ENCODE results near the gene TCP11L1. TPM values are rescaled to one million over a fixed set of nuclear protein-coding genes. Genes with fewer than 3 reads are reported as not detected.

TCP11L1 gene
- total RNA-seq, 4 donors from 2014 or later, result 28.9 to 98.4 (median 78.4) TPM

DNA sequence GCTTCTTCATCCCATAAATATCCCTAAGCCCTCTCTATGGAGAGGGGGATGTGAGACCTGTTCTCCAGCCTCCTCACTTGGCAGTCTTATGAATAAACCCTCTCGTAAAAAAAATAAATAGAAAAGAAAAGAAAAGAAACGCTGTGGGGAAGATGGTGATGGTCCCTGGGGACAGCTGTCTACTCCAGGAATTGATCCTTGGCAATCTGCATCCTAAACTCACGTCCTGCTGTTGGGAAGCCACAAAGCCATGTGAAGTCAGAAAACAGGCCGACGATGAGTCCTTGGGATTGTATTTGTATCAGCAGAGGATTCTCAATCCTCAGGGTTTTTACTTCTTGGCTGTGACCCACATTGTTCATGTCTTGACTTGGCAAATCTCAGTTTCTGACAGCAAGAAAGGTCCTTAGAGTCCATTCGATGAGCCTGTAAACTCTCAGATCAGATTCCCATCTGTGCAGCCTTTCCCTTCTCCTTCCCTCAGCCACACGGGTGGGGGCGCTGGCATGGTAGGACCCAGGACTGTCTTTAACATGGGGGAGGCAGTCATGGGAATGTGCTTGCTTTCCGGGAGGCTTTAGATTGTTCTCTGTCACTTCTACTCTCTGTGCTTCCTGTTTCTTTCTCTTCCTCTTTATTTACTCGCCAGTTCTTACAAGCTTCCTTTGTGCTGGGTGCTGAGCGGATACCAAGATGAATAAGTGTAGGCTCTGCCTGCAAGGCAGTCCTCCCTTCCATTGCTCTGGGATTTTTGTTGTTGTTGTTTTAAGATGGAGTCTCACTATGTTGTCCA is 24.9 kb downstream of the TCP11L1 start:
- Histone ChIP-seq H3K27ac (peak overlapping the region in 1 of 4 donors; percentile 5), H3K4me1 (peaks cover 0 to 41% (median 0%) of the 10 kb centered on the region in 4 donors), H3K36me3 (peaks cover 0 to 72% (median 0%) of the 10 kb centered on the region in 3 donors), H3K4me3 (no peak overlapping the region), H3K27me3 (no peaks in the 10 kb centered on the region), H3K9me3 (no peaks in the 10 kb centered on the region)
- TF ChIP-seq, protein P1, sequence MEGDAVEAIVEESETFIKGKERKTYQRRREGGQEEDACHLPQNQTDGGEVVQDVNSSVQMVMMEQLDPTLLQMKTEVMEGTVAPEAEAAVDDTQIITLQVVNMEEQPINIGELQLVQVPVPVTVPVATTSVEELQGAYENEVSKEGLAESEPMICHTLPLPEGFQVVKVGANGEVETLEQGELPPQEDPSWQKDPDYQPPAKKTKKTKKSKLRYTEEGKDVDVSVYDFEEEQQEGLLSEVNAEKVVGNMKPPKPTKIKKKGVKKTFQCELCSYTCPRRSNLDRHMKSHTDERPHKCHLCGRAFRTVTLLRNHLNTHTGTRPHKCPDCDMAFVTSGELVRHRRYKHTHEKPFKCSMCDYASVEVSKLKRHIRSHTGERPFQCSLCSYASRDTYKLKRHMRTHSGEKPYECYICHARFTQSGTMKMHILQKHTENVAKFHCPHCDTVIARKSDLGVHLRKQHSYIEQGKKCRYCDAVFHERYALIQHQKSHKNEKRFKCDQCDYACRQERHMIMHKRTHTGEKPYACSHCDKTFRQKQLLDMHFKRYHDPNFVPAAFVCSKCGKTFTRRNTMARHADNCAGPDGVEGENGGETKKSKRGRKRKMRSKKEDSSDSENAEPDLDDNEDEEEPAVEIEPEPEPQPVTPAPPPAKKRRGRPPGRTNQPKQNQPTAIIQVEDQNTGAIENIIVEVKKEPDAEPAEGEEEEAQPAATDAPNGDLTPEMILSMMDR (IDR thresholded peaks at IDR 0.05), result no peak
- DNase-seq, result no peak

DNA sequence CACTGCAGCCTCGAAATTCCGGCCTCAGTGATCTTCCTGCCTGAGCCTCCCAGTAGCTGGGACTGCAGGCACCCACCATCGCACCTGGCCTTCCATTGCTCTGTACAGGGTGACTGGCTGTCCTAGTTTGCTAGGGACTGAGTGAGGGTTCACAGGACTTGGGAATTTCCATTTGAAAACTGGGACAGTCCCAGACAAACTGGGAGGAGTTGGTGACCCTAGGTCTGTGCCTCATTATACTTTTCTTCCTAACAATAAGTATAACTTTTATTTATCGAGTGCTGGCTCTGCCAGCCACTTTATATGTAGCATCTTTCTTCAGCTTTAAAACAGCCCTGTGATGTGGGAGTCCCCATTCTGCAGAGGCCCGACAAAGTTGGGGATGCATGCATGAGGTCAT is 25.5 kb downstream of the TCP11L1 start:
- Histone ChIP-seq H3K4me1 (peaks cover 0 to 41% (median 0%) of the 10 kb centered on the region in 4 donors), H3K4me3 (no peak overlapping the region), H3K27me3 (no peaks in the 10 kb centered on the region), H3K36me3 (peaks cover 0 to 71% (median 0%) of the 10 kb centered on the region in 3 donors), H3K27ac (no peak overlapping the region), H3K9me3 (no peaks in the 10 kb centered on the region)
- TF ChIP-seq, protein P1 (IDR thresholded peaks at IDR 0.05), result no peak
- TF ChIP-seq POLR2A (IDR thresholded peaks at IDR 0.05), result no peak
- no peak for DNase-seq

DNA sequence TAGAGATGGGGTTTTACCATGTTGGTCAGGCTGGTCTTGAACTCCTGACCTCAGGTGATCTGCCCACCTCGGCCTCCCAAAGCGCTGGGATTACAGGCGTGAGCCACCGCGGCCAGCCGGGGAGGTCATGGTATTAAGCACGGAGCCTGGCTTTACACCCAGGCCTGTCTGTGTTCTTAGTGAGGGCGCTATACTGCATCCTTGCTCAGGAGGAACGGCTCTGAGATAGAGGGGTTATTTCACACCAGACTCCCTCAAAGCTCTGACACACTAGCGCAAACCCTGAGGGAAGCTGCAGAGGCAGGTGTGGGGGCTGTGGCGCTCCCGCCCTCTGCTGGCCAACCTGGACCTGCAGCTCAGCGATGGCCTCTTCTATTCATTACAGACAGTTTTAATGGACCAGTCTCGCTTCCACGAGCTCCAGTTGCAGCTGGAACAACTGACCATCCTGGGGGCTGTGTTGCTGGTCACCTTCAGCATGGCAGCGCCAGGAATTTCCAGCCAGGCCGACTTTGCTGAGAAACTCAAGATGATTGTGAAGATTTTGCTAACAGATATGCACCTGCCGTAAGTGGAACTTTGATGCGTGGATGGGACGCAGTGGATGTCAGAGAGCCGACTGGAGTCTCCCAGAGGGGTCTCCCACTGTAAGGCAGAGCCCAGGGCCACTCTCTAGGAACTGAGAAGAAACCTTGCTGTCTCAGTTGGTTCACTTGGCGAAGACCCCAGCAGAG is 26.2 kb downstream of the TCP11L1 start:
- H3K27me3 ChIP-seq, result no peaks in the 10 kb centered on the region
- H3K9me3 ChIP-seq, result no peaks in the 10 kb centered on the region
- H3K27ac ChIP-seq, result no peak overlapping the region
- peaks cover 0 to 40% (median 0%) of the 10 kb centered on the region in 4 donors for H3K4me1 ChIP-seq
- DNase-seq, result peak; percentile 45 to 85 (median 83)
- H3K36me3 ChIP-seq, result peaks cover 0 to 72% (median 0%) of the 10 kb centered on the region in 3 donors
- no peak overlapping the region for H3K4me3 ChIP-seq
- TF ChIP-seq, protein P1 (IDR thresholded peaks at IDR 0.05), result peak; percentile 42 to 93 (median 90)
- no peak for TF ChIP-seq POLR2A (IDR thresholded peaks at IDR 0.05)

DNA sequence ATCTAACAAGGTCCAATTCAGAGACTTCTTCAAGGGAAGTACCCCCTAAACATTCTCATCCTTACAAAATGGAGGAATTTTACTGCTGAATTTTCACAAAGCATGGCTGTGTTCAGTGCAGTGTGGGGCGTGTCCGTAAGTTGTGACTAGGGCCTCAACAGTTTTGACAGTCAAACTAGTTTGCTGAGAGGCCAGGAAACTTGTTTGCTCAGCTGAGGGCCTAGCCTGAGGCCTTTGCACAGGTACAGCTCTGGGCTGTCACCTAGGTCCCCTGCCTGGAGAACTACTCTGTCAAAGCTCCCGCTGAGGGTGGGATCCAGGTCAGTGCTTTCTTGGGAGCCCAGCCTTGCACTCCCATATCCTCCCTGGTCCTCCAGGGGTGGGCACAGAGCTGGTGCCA is 27.9 kb downstream of the TCP11L1 start:
- Histone ChIP-seq H3K4me1 (peaks cover 0 to 28% (median 0%) of the 10 kb centered on the region in 4 donors), H3K27me3 (no peaks in the 10 kb centered on the region), H3K36me3 (peaks cover 0 to 75% (median 0%) of the 10 kb centered on the region in 3 donors), H3K9me3 (no peaks in the 10 kb centered on the region), H3K4me3 (no peak overlapping the region), H3K27ac (no peak overlapping the region)
- TF ChIP-seq POLR2A (IDR thresholded peaks at IDR 0.05), result no peak
- TF ChIP-seq, protein P1 (IDR thresholded peaks at IDR 0.05), result no peak
- no peak for DNase-seq

DNA sequence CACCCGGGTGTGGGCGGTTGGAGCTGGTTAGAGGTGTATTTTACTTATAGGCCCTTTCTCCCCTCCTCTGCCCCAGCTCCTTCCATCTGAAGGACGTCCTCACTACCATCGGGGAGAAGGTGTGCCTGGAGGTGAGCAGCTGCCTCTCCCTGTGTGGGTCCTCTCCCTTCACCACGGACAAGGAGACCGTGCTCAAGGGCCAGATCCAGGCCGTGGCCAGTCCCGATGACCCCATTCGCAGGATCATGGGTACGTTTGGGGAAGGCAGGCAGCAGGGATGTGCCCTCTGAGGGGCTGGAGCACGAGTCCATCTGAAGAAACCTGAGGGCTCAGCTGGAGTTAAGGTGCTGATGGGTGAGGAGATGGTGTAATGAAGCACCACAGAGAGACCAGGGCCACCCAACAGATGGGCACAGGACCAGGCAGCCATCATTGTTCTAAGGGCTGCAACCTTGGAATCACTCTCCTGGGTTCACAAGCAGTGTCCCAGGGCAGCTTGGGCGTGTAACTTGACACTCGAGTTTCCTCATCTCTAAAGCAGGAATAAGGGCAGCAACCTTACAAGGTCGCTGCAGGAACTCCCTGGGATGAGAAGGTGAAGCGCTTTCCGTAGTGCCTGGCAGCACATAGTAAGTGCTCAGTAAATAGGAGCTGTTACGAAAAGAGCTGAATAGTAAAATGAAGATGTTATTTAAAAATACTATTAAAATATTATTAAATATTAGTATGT is 29.4 kb downstream of the TCP11L1 start:
- Histone ChIP-seq H3K27ac (no peak overlapping the region), H3K27me3 (no peaks in the 10 kb centered on the region), H3K4me3 (no peak overlapping the region), H3K36me3 (peaks cover 0 to 84% (median 0%) of the 10 kb centered on the region in 3 donors), H3K4me1 (peaks cover 0 to 13% (median 0%) of the 10 kb centered on the region in 4 donors), H3K9me3 (no peaks in the 10 kb centered on the region)
- no peak for DNase-seq
- TF ChIP-seq, protein P1 (IDR thresholded peaks at IDR 0.05), result no peak
- TF ChIP-seq POLR2A (IDR thresholded peaks at IDR 0.05), result no peak
